Measurements from ENCODE around the gene C11orf87.

The C11orf87 gene

DNA sequence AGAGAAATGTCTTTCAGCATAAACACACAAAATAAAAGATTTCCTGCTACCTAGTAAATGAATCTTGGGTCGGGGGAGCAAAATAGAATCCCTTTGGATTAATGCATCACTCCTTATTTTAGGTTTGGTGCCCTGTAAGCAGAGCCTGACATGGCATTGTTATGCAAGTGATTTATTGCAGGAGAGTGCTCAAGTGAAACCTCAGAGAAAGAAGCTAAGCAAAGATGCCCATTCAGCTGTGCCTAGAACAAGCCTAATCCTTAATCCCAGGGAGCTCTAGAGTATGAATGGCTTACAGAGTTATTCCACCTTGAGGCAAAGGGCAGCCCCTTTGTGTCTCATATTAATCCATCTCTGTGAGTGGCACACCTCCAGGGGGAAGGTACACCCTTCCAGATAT, 21.1 kb downstream of the C11orf87 start:
- no peak for DNase-seq

DNA sequence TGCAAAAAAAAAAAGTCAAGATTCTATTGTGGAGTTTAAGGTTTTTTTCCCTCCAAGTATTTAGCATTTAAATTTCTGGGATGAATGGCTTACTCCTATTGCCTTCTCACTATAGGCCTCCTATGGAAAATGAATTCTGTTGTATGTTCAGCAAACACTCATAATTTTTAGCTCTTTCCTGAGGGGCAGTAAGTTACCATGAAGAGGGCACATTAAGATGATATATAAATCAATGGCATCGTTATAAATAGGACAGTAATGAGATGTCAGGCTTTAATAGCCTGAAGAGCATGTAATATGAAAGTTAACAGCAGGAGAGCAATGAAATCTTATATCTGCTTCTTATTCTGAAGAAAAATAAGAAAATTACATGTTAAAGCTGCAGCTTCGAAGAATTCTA, 32.9 kb downstream of the C11orf87 start:
- DNase-seq, result no peak

All from islet precursor cell (in vitro differentiated cells).